Caco-2 (cell line): ENCODE results near the gene SERPINH1. TPM values are rescaled to one million over a fixed set of nuclear protein-coding genes. Genes with fewer than 3 reads are reported as not detected.
"Not testable (repeated sequence)": the region's sequence is repeated elsewhere in the genome, so short reads cannot be mapped to it uniquely, and the experiment has no call there.

Experiments used
- BruUV-seq: library from RNA; stranded (reverse); fragments of 400-500 nt; replicated peaks from 2 replicates; lab custom pipeline; 2021; lab: Mats Ljungman, UMichigan
- CTCF ChIA-PET: fragments of 300-600 bp; sonication (Branson Sonifier 250); formaldehyde crosslinking; loops from one replicate; lab custom pipeline; 2022; ENCODE audit warnings: antibody characterized with exemption; lab: Charles Lee
- POLR2A ChIA-PET: fragments of 300-600 bp; sonication (Branson Sonifier 250); formaldehyde crosslinking; loops from one replicate; lab custom pipeline; 2022; ENCODE audit warnings: antibody characterized with exemption; lab: Charles Lee
- DNase-seq, 2 experiments: peaks; one replicate each; pipeline versions ENCODE4 v3.0.0 to v3.0.0-alpha.2; 2020 to 2022
- H3K27me3 ChIP-seq: replicated peaks from 2 replicates; pipeline ENCODE4 v1.6.0; 2011; ENCODE audit warnings: low read length; ENCODE audit not compliant: control insufficient read depth, insufficient read depth
- H3K36me3 ChIP-seq: 2 replicates; pipeline ENCODE4 v1.5.1; 2011; ENCODE audit warnings: low read length; ENCODE audit not compliant: control insufficient read depth, insufficient read depth
- H3K4me1 ChIP-seq: fragments of 250-450 bp; sonication (Bioruptor Pico); 2 replicates; pipeline ENCODE4 v1.5.1; 2020; ENCODE audit warnings: mild to moderate bottlenecking
- H3K4me3 ChIP-seq: 2 replicates; pipeline ENCODE4 v1.5.1; 2011; ENCODE audit warnings: low read depth, mild to moderate bottlenecking, control low read depth, low read length
- H3K9me3 ChIP-seq: fragments of 250-450 bp; sonication (Bioruptor Pico); 2 replicates; pipeline ENCODE4 v1.5.1; 2020; ENCODE audit warnings: mild to moderate bottlenecking, moderate library complexity
- H3K27ac Mint-ChIP-seq: one replicate; pipeline ENCODE4 v1.8.0; 2022; ENCODE audit warnings: mixed read lengths; ENCODE audit not compliant: unreplicated experiment
- H3K27me3 Mint-ChIP-seq: one replicate; pipeline ENCODE4 v1.8.0; 2022; ENCODE audit warnings: mixed read lengths; ENCODE audit not compliant: insufficient read depth, unreplicated experiment
- H3K36me3 Mint-ChIP-seq: one replicate; pipeline ENCODE4 v1.8.0; 2022; ENCODE audit warnings: mild to moderate bottlenecking, mixed read lengths; ENCODE audit not compliant: insufficient read depth, unreplicated experiment
- H3K4me1 Mint-ChIP-seq: one replicate; pipeline ENCODE4 v1.8.0; 2022; ENCODE audit warnings: low read depth, mixed read lengths; ENCODE audit not compliant: unreplicated experiment
- H3K4me3 Mint-ChIP-seq: one replicate; pipeline ENCODE4 v1.8.0; 2022; ENCODE audit warnings: mild to moderate bottlenecking, moderate library complexity, mixed read lengths; ENCODE audit not compliant: unreplicated experiment
- H3K9me3 Mint-ChIP-seq: one replicate; pipeline ENCODE4 v1.8.0; 2022; ENCODE audit warnings: mixed read lengths; ENCODE audit not compliant: unreplicated experiment
- intact Hi-C: fragments of 100-400 bp; cut with micrococcal nuclease; formaldehyde crosslinking; loops from one replicate; pipeline ENCODE4 v1.10.0; 2022; ENCODE audit not compliant: unreplicated experiment
- total RNA-seq: library from RNA; stranded (reverse); gene quantifications from 2 replicates; pipeline ENCODE4 v1.2.3, GENCODE V29; 2022
- TF ChIP-seq, protein P1 (sequence below), 2 experiments: fragments of 200-600 bp in 1 of 2; IDR thresholded peaks; 1 replicate in 1 of 2; 2 replicates in 1 of 2; pipeline versions ENCODE4 v1.5.1 to v1.8.0; 2011 to 2022; ENCODE audit warnings: antibody characterized with exemption in 1 of 2, control low read depth in 1 of 2, inconsistent platforms in 1 of 2, low read depth in 1 of 2, low read length in 1 of 2, mild to moderate bottlenecking in 1 of 2, moderate library complexity in 1 of 2; ENCODE audit not compliant: insufficient read depth in 1 of 2, severe bottlenecking in 1 of 2, unreplicated experiment in 1 of 2

Gene SERPINH1
- total RNA-seq, 1 experiment from 2014 or later: 481 TPM

DNA sequence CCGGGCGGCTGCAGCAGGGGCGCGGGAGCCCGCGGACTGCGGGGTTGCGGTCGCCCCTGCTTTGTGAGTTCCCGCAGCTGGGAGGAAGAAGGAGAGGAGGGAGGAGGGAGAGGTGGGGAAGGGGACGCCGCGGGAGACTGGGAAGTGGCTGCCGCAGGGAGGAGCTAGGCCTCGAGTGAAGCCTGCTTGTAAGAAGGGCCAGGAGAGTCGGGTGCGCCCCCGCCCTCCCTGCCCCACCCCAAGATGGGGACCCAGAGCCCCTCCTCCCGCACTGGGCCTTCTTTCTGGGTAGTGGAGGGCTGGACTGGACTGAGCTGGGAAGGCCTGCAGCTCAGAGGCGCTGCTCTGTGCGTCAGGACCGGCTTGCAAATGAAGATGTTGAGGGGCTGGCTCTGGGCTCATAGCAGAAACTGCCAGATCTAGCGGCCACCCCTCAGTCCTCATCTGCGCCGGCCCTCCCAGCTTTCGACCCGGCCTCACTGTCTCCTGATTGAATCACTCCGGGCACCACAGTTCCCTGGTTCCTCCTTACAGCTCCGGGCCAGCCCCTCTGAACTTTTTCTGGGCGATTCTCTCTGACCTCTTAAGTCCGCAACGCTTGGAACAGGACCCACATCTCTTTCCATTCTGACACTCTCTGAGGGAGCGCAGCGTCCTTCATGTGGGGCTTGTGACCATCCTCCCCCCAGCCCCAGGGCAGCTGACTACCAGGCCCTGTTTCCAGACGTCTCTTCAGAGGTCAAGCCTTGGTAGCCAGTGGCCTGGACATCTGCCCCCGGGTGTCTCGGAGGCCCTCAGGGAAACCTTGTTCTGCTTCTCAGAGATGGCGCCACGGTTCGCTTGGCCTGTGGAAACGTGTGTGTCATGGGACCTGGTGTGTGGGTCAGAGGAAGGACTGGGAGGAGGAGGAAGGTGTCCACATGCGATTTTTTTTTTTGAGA is 21.9 kb downstream of the SERPINH1 start:
- intact Hi-C loops: loop anchor here (1.0 to 2.0 kb wide), 3 partner anchors 22 to 184 kb away; partner anchors contain the start of genes DGAT2 and SERPINH1
- H3K9me3 ChIP-seq: no peaks in the 10 kb centered on the region
- peak overlapping the region; percentile 75 for H3K4me3 ChIP-seq
- H3K4me1 ChIP-seq: peaks cover 24% of the 10 kb centered on the region
- BruUV-seq: no TSS peak
- TF ChIP-seq, protein P1, sequence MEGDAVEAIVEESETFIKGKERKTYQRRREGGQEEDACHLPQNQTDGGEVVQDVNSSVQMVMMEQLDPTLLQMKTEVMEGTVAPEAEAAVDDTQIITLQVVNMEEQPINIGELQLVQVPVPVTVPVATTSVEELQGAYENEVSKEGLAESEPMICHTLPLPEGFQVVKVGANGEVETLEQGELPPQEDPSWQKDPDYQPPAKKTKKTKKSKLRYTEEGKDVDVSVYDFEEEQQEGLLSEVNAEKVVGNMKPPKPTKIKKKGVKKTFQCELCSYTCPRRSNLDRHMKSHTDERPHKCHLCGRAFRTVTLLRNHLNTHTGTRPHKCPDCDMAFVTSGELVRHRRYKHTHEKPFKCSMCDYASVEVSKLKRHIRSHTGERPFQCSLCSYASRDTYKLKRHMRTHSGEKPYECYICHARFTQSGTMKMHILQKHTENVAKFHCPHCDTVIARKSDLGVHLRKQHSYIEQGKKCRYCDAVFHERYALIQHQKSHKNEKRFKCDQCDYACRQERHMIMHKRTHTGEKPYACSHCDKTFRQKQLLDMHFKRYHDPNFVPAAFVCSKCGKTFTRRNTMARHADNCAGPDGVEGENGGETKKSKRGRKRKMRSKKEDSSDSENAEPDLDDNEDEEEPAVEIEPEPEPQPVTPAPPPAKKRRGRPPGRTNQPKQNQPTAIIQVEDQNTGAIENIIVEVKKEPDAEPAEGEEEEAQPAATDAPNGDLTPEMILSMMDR (IDR thresholded peaks at IDR 0.05; ENCODE audit: insufficient read depth in 1 of 2, low read depth in 1 of 2, low read length in 1 of 2, severe bottlenecking in 1 of 2, unreplicated experiment in 1 of 2): peak in 1 of 2 experiments; percentile 25
- no peaks in the 10 kb centered on the region for H3K27me3 ChIP-seq
- Mint-ChIP-seq H3K27ac (peak overlapping the region; percentile 78), H3K9me3 (no peaks in the 10 kb centered on the region), H3K4me1 (peaks cover 25% of the 10 kb centered on the region), H3K36me3 (peaks cover 22% of the 10 kb centered on the region), H3K4me3 (peak overlapping the region; percentile 79), H3K27me3 (no peaks in the 10 kb centered on the region)
- ChIA-PET CTCF (interaction anchor here (0.6 to 1.9 kb wide), 17 partner anchors 8 to 232 kb away, joined by 3 to 11 read pairs (median 4); partner anchors contain the start of gene SERPINH1), POLR2A (interaction anchor here (0.5 to 1.7 kb wide), 14 partner anchors 9 to 217 kb away, joined by 3 to 14 read pairs (median 3); partner anchors contain the start of gene SERPINH1)
- H3K36me3 ChIP-seq: no peaks in the 10 kb centered on the region
- DNase-seq: peak; percentile 81 to 90

DNA sequence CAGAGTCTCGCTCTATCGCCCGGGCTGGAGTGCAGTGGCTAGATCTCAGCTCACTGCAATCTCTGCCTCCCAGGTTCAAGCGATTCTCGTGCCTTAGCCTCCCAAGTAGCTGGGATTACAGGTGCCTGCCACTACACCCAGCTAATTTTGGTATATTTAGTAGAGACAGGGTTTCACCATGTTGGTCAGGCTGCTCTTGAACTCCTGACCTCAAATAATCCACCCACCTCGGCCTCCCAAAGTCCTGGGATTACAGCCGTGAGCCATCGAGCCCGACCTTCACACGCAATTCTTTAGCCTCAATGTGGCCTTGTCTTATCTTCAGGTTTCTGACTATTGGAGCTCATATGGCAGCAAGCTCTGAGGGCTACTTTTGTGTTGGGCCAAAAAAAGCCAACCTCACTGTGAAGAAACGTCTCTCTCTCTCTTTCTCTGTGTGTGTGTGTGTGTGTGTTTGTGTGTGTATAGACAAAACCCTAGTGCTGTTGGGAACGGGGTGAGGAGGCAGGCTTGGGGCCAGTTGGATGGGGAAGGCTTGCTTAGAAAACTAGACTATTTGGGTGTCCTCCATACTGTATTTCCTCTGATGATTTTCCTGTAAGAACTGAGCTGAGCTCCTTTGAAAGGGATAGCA is 22.7 kb downstream of the SERPINH1 start:
- H3K9me3 ChIP-seq, H3K36me3 ChIP-seq, H3K9me3 Mint-ChIP-seq, intact Hi-C loops, H3K27me3 Mint-ChIP-seq, H3K4me3 ChIP-seq, DNase-seq, H3K27me3 ChIP-seq: not testable (repeated sequence)
- peaks cover 24% of the 10 kb centered on the region for H3K36me3 Mint-ChIP-seq
- H3K4me1 Mint-ChIP-seq: peaks cover 29% of the 10 kb centered on the region
- H3K4me1 ChIP-seq: peaks cover 27% of the 10 kb centered on the region
- H3K4me3 Mint-ChIP-seq: peak overlapping the region; percentile 79
- ChIA-PET CTCF (interaction anchor here (0.7 to 1.9 kb wide), 5 partner anchors 10 to 197 kb away, joined by 3 to 11 read pairs (median 5); no protein-coding TSS in a partner anchor), POLR2A (interaction anchor here (0.7 to 1.7 kb wide), 4 partner anchors 9 to 141 kb away, joined by 3 to 9 read pairs (median 4); no protein-coding TSS in a partner anchor)
- H3K27ac Mint-ChIP-seq: peak overlapping the region; percentile 78
- BruUV-seq: TSS peak; percentile 63

DNA sequence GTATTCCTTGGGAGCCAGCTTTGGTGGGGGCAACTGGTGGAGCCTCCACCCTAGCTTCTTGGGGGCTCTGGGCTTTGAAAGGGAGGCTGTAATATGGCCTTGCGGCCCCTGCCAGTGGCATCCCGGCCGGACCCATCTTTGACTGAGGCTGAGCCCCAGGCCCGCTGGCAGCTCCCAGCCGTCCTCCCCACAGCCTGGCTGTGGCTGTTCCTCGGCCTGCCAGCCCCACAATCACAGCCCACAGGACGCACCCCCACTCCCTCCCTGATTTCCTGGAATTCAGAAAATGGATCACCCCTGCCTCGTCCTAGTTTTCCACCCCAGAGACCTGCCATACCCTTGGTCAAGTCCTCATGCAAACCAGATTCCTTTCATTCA is 23.2 kb downstream of the SERPINH1 start:
- no peaks in the 10 kb centered on the region for H3K27me3 Mint-ChIP-seq
- H3K4me1 Mint-ChIP-seq: peaks cover 29% of the 10 kb centered on the region
- TF ChIP-seq, protein P1 (IDR thresholded peaks at IDR 0.05; ENCODE audit: insufficient read depth in 1 of 2, low read depth in 1 of 2, low read length in 1 of 2, severe bottlenecking in 1 of 2, unreplicated experiment in 1 of 2): no peak
- H3K4me3 ChIP-seq: no peak overlapping the region
- no peaks in the 10 kb centered on the region for H3K36me3 ChIP-seq
- no peaks in the 10 kb centered on the region for H3K9me3 ChIP-seq
- no peaks in the 10 kb centered on the region for H3K27me3 ChIP-seq
- peaks cover 27% of the 10 kb centered on the region for H3K4me1 ChIP-seq
- intact Hi-C loops: no loop called here
- DNase-seq: no peak
- no TSS peak for BruUV-seq
- peak overlapping the region; percentile 17 for H3K27ac Mint-ChIP-seq
- no peaks in the 10 kb centered on the region for H3K9me3 Mint-ChIP-seq
- peaks cover 24% of the 10 kb centered on the region for H3K36me3 Mint-ChIP-seq
- peak overlapping the region; percentile 79 for H3K4me3 Mint-ChIP-seq
- CTCF ChIA-PET: interaction anchor here (1.9 kb wide), 1 partner anchor 13 kb away, joined by 11 read pairs; no protein-coding TSS in a partner anchor
- POLR2A ChIA-PET: interaction anchor here (0.7 to 1.0 kb wide), 2 partner anchors 12 to 141 kb away, joined by 3 to 4 read pairs; no protein-coding TSS in a partner anchor
